Transverse colon (tissue), 4 donors: ENCODE results near the gene CRK. TPM values are rescaled to one million over a fixed set of nuclear protein-coding genes. Genes with fewer than 3 reads are reported as not detected.
"Not testable (repeated sequence)": the region's sequence is repeated elsewhere in the genome, so short reads cannot be mapped to it uniquely, and the experiment has no call there.

ENCODE experiments used
- DNase-seq: peaks from one replicate; pipeline ENCODE4 v3.0.0-alpha.2; 2019
- H3K27ac ChIP-seq, 4 donors: fragments of 200-600 bp; sonication (generic); 2 replicates each; pipeline ENCODE4 v1.5.1; 2016 to 2018; ENCODE audit warnings: inconsistent platforms in 4 of 4
- H3K27me3 ChIP-seq: fragments of 200-600 bp; sonication (generic); 2 replicates; pipeline ENCODE4 v1.5.1; 2017; ENCODE audit warnings: inconsistent platforms
- H3K36me3 ChIP-seq, 4 donors: fragments of 200-600 bp; sonication (generic); 2 replicates each; pipeline ENCODE4 v1.5.1; 2017 to 2019; ENCODE audit warnings: inconsistent platforms in 4 of 4
- H3K4me1 ChIP-seq, 4 donors: fragments of 200-600 bp; sonication (generic); 2 replicates each; pipeline ENCODE4 v1.5.1; 2017 to 2020; ENCODE audit warnings: inconsistent platforms in 4 of 4
- H3K4me3 ChIP-seq, 4 donors: fragments of 200-600 bp; sonication (generic); 1 replicate in 1 of 4; 2 replicates in 3 of 4; pipeline versions ENCODE4 v1.5.1 to v1.6.1; 2017 to 2019; ENCODE audit warnings: inconsistent platforms in 4 of 4
- H3K9me3 ChIP-seq, 2 donors: fragments of 200-600 bp; sonication (generic); 2 replicates each; pipeline ENCODE4 v1.5.1; 2017 to 2019; ENCODE audit warnings: inconsistent platforms in 2 of 2
- CTCF ChIP-seq, 5 experiments: fragments of 200-600 bp in 3 of 5; fragments of 450-650 bp in 2 of 5; sonication (generic) in 3 of 5; IDR thresholded peaks; 1 replicate in 2 of 5; 2 replicates in 3 of 5; pipeline ENCODE4 v1.5.1; 2016 to 2017; ENCODE audit warnings: antibody characterized with exemption in 5 of 5, inconsistent platforms in 3 of 5, mild to moderate bottlenecking in 2 of 5, moderate library complexity in 1 of 5
- EP300 ChIP-seq: sonication (generic); formaldehyde crosslinking; IDR thresholded peaks from one replicate; pipeline ENCODE4 v1.6.1; 2017; ENCODE audit warnings: antibody characterized with exemption, low read depth
- POLR2A ChIP-seq: fragments of 450-650 bp; IDR thresholded peaks from one replicate; pipeline ENCODE4 v1.6.1; 2016; ENCODE audit warnings: antibody characterized with exemption, mild to moderate bottlenecking, moderate library complexity
- POLR2AphosphoS5 ChIP-seq, 3 donors: sonication (generic); formaldehyde crosslinking; IDR thresholded peaks; one replicate each; pipeline ENCODE4 v1.6.1; 2016; ENCODE audit warnings: antibody characterized with exemption in 3 of 3
- whole genome bisulfite sequencing, 2 donors: methylation state at CpG; one replicate each; pipeline ENCODE4 v1.1.5; 2018; ENCODE audit warnings: low coverage in 1 of 2; 5-methylcytosine and 5-hydroxymethylcytosine counted together
- in situ Hi-C, 4 donors: fragments of 200-750 bp; cut with MboI; loops; one replicate each; pipeline versions ENCODE4 v1.15.0 to v1.15.1; 2017; ENCODE audit warnings: low sequenced_read_pairs in 3 of 4, low pct_ligation_motif_present in 1 of 4, low pct_unique_long_range_greater_than_20kb in 1 of 4
- intact Hi-C: fragments of 100-400 bp; cut with DNase I; formaldehyde crosslinking; loops from one replicate; pipeline ENCODE4 v1.15.1; 2023; ENCODE audit warnings: low total_unique reads
- total RNA-seq, 4 donors: library from RNA; depleted of rRNA; stranded (reverse); fragments of >200 nt; gene quantifications; one replicate each; pipeline ENCODE4 v1.1.0, GENCODE V29; 2016

Gene CRK
- total RNA-seq, 4 donors from 2014 or later, result 33.4 to 95.3 (median 63.4) TPM

GRCh38 chr17:1420163-1420562, 35.9 kb downstream of the CRK start:
- Histone ChIP-seq H3K27me3 (no peaks in the 10 kb centered on the region), H3K27ac (no peak overlapping the region), H3K4me1 (no peaks in the 10 kb centered on the region), H3K9me3 (no peaks in the 10 kb centered on the region), H3K4me3 (no peak overlapping the region), H3K36me3 (peaks cover 0 to 10% (median 3%) of the 10 kb centered on the region in 4 donors)
- in situ Hi-C loops, result no loop called here
- TF ChIP-seq POLR2A (no peak), CTCF (IDR thresholded peaks at IDR 0.05) (no peak), EP300 (no peak), POLR2AphosphoS5 (IDR thresholded peaks at IDR 0.05) (no peak)
- 92 to 97% methylated on average over 7 to 11 of the region's 11 CpGs for WGBS, 2 donors
- DNase-seq, result no peak
- intact Hi-C loops, result no loop called here

- intact Hi-C loops, H3K27ac ChIP-seq, H3K4me1 ChIP-seq, DNase-seq, H3K36me3 ChIP-seq, H3K9me3 ChIP-seq, in situ Hi-C loops, H3K27me3 ChIP-seq, H3K4me3 ChIP-seq: not testable (repeated sequence)
- WGBS, 2 donors, result 84 to 92% methylated on average over 6 to 10 of the region's 10 CpGs
Measured at GRCh38 chr17:1418476-1418875, 37.6 kb downstream of the CRK start.

- Histone ChIP-seq H3K4me1 (no peaks in the 10 kb centered on the region), H3K36me3 (peaks cover 0 to 7% (median 0%) of the 10 kb centered on the region in 4 donors), H3K9me3 (no peaks in the 10 kb centered on the region), H3K27me3 (no peaks in the 10 kb centered on the region), H3K4me3 (no peak overlapping the region), H3K27ac (no peak overlapping the region)
- WGBS, 2 donors, result 96 to 97% methylated on average over 5 of the region's 5 CpGs
- intact Hi-C loops, result no loop called here
- no peak for DNase-seq
- in situ Hi-C loops, result no loop called here
- no peak for TF ChIP-seq POLR2A
- no peak for TF ChIP-seq CTCF (IDR thresholded peaks at IDR 0.05)
- TF ChIP-seq EP300, result no peak
- TF ChIP-seq POLR2AphosphoS5 (IDR thresholded peaks at IDR 0.05), result no peak
Measured at GRCh38 chr17:1416414-1416813, 39.6 kb downstream of the CRK start.

- no peaks in the 10 kb centered on the region for H3K4me1 ChIP-seq
- DNase-seq, result no peak
- no peaks in the 10 kb centered on the region for H3K27me3 ChIP-seq
- H3K4me3 ChIP-seq, result no peak overlapping the region
- no peaks in the 10 kb centered on the region for H3K36me3 ChIP-seq
- TF ChIP-seq CTCF (IDR thresholded peaks at IDR 0.05) (no peak), POLR2AphosphoS5 (IDR thresholded peaks at IDR 0.05) (no peak), EP300 (no peak), POLR2A (no peak)
- no peaks in the 10 kb centered on the region for H3K9me3 ChIP-seq
- intact Hi-C loops (no loop called here), in situ Hi-C loops (no loop called here)
- 82 to 85% methylated on average over 9 to 10 of the region's 10 CpGs for WGBS, 2 donors
- no peak overlapping the region for H3K27ac ChIP-seq
Measured at GRCh38 chr17:1414634-1415033, 41.4 kb downstream of the CRK start.

GRCh38 chr17:1414001-1414574, 41.9 kb downstream of the CRK start:
- Histone ChIP-seq H3K27ac (no peak overlapping the region), H3K9me3 (no peaks in the 10 kb centered on the region), H3K4me1 (no peaks in the 10 kb centered on the region), H3K36me3 (no peaks in the 10 kb centered on the region), H3K27me3 (no peaks in the 10 kb centered on the region), H3K4me3 (no peak overlapping the region)
- TF ChIP-seq POLR2AphosphoS5 (IDR thresholded peaks at IDR 0.05) (no peak), POLR2A (no peak), CTCF (IDR thresholded peaks at IDR 0.05) (no peak), EP300 (no peak)
- 75 to 82% methylated on average over 4 to 9 of the region's 9 CpGs for WGBS, 2 donors
- intact Hi-C loops, result no loop called here
- in situ Hi-C loops, result no loop called here
- DNase-seq, result no peak
